Activated naive CD4-positive, alpha-beta T cell treated with anti-CD3 and anti-CD28 coated beads, Interleukin-2, amount 10 ng/mL, durations not matched to agents 7 days and 5 days (primary cell): ENCODE results near the gene UVSSA.

Experiments
- CTCF ChIA-PET: fragments of 350-600 bp; sonication (Branson Sonifier 250); formaldehyde crosslinking; loops from one replicate; lab custom pipeline; 2021; ENCODE audit warnings: antibody characterized with exemption; lab: Charles Lee
- DNase-seq: peaks from one replicate; pipeline ENCODE4 v3.0.0-alpha.2; 2020
- H3K27ac Mint-ChIP-seq: one replicate; pipeline ENCODE4 v1.8.0; 2021; ENCODE audit warnings: mild to moderate bottlenecking, moderate library complexity, mixed read lengths
- H3K27me3 Mint-ChIP-seq: one replicate; pipeline ENCODE4 v1.8.0; 2021; ENCODE audit warnings: mild to moderate bottlenecking, mixed read lengths
- H3K36me3 Mint-ChIP-seq: one replicate; pipeline ENCODE4 v1.8.0; 2021; ENCODE audit warnings: mixed read lengths
- H3K4me1 Mint-ChIP-seq: one replicate; pipeline ENCODE4 v1.8.0; 2021; ENCODE audit warnings: mixed read lengths
- H3K4me3 Mint-ChIP-seq: one replicate; pipeline ENCODE4 v1.8.0; 2021; ENCODE audit warnings: mild to moderate bottlenecking, moderate library complexity, mixed read lengths
- H3K9me3 Mint-ChIP-seq: one replicate; pipeline ENCODE4 v1.8.0; 2021; ENCODE audit warnings: mixed read lengths

The UVSSA gene

DNA sequence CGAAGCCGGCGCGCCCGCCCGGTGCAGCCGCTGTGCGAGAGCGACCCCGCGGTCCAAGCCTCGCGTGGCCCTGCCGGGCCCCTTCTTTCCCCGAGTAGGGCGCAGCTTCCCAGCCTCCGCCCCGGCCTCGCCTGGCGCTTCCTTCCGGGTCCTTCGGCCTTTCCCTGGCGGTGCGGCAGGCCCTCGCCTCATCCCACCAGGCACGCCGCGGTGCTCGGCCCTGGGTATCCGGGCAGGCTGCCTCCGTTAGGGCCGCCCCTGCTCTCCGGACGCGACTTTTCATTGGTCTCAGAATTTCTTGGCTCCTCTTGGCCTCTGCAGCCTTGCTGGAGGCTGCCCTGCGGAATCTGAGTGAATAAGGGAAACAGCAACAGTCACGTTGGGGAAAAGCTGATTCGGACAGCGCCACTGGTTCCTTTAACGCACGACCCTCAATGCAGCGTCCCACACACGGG, 429 bp downstream of the UVSSA start:
- Mint-ChIP-seq H3K27me3 (no peaks in the 10 kb centered on the region), H3K4me3 (peak overlapping the region; percentile 89), H3K27ac (peak overlapping the region; percentile 98), H3K36me3 (peaks cover 12% of the 10 kb centered on the region), H3K9me3 (no peaks in the 10 kb centered on the region), H3K4me1 (peaks cover 43% of the 10 kb centered on the region)
- CTCF ChIA-PET = interaction anchor here (0.7 to 2.1 kb wide), 5 partner anchors 9 to 216 kb away, joined by 3 to 8 read pairs (median 5); partner anchors contain the start of gene CTBP1
- peak; percentile 70 for DNase-seq

DNA sequence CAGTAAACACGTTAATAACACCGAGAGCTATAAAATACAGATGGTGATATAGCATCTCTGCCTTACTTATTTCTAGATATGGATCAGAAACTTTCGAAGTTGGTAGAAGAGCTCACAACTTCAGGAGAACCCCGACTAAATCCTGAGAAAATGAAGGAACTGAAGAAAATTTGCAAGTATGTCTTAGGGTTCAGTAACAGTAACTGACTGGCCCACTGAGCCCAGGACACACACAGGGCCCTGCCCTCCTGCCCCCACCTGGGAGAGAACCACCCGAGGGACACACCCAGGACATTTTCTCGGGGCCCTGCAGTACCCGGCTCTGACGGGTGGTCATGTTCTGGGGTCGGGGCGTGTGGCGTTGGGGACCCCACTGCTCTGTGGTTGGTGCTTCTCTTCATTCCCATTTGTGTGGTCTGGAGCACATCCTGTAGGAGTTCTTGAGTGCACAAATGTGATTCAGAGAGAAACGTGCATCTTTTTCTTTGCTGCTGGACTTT, 1.1 kb downstream of the UVSSA start:
- peaks cover 10% of the 10 kb centered on the region for H3K36me3 Mint-ChIP-seq
- H3K27me3 Mint-ChIP-seq = no peaks in the 10 kb centered on the region
- peaks cover 43% of the 10 kb centered on the region for H3K4me1 Mint-ChIP-seq
- no peaks in the 10 kb centered on the region for H3K9me3 Mint-ChIP-seq
- CTCF ChIA-PET = interaction anchor here (0.7 to 1.5 kb wide), 4 partner anchors 8 to 217 kb away, joined by 3 to 6 read pairs (median 3); no protein-coding TSS in a partner anchor
- no peak for DNase-seq
- peak overlapping the region; percentile 89 for H3K4me3 Mint-ChIP-seq
- H3K27ac Mint-ChIP-seq = peak overlapping the region; percentile 98

GRCh38 chr4:1348746-1349145, 1.7 kb downstream of the UVSSA start:
- peaks cover 43% of the 10 kb centered on the region for H3K4me1 Mint-ChIP-seq
- peak overlapping the region; percentile 89 for H3K4me3 Mint-ChIP-seq
- DNase-seq = no peak
- CTCF ChIA-PET = interaction anchor here (0.7 to 1.5 kb wide), 2 partner anchors 9 to 218 kb away, joined by 3 to 6 read pairs; no protein-coding TSS in a partner anchor
- no peaks in the 10 kb centered on the region for H3K27me3 Mint-ChIP-seq
- H3K36me3 Mint-ChIP-seq = peaks cover 8% of the 10 kb centered on the region
- H3K9me3 Mint-ChIP-seq = no peaks in the 10 kb centered on the region
- peak overlapping the region; percentile 98 for H3K27ac Mint-ChIP-seq

DNA sequence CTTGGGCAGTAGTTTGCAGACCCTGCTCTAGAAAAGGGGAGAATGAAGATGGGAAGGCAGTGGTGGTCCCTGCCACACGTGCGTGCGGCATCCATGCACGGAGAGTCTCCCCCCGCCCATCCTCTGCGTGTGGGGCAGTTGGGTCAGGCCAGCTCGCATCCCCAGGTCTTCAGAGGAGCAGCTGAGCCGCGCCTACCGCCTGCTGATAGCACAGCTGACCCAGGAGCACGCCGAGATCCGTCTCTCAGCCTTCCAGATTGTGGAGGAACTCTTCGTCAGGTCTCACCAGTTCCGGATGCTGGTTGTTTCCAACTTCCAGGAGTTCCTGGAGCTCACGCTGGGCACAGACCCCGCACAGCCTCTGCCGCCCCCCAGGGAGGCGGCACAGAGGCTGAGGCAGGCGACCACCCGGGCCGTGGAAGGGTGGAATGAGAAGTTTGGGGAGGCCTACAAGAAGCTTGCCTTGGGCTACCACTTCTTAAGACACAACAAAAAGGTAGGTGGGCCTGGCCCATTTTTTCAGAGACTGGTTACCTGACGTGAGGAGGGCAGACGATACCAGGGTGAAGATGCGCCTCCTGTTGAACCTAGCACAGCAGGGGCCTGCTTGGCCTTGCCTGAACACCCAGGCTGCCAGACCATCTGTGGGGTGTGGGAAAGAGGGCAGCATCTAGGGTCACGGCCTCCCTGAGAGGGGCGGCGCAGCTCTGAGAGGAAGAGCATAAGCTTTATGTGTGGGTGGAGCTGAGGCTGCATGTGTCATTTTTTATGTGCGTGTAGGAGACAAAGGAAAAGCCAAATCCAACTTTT, 2.6 kb downstream of the UVSSA start:
- peaks cover 7% of the 10 kb centered on the region for H3K36me3 Mint-ChIP-seq
- DNase-seq = no peak
- peak overlapping the region; percentile 79 for H3K27ac Mint-ChIP-seq
- H3K9me3 Mint-ChIP-seq = no peaks in the 10 kb centered on the region
- H3K4me3 Mint-ChIP-seq = no peak overlapping the region
- H3K4me1 Mint-ChIP-seq = peaks cover 42% of the 10 kb centered on the region
- no peaks in the 10 kb centered on the region for H3K27me3 Mint-ChIP-seq
- CTCF ChIA-PET = interaction anchor here (1.3 to 2.2 kb wide), 2 partner anchors 219 to 220 kb away, joined by 4 to 12 read pairs; no protein-coding TSS in a partner anchor

DNA sequence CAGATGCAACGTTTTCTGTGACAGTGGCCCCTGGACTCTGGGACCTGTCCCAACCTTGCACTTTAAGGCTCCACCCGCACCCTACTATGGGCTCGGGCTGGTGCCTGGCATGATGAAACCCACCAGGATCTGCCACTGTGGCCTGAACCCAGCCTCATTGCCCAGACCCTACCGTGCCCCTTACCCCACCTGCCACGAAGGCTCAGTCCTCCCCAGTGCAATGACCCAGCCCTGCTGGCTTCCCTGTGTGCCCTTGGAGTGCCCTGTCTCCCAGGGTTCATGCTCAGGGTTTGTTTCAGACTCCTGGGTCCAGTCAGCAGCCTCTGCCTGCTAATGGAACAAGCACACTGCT, 3.1 kb downstream of the UVSSA start:
- Mint-ChIP-seq H3K27ac (peak overlapping the region; percentile 62), H3K27me3 (no peaks in the 10 kb centered on the region), H3K9me3 (no peaks in the 10 kb centered on the region), H3K4me1 (peaks cover 37% of the 10 kb centered on the region), H3K4me3 (no peak overlapping the region), H3K36me3 (peaks cover 6% of the 10 kb centered on the region)
- DNase-seq = no peak
- CTCF ChIA-PET = interaction anchor here (1.0 to 2.2 kb wide), 3 partner anchors 82 to 221 kb away, joined by 3 to 12 read pairs (median 4); no protein-coding TSS in a partner anchor

DNA sequence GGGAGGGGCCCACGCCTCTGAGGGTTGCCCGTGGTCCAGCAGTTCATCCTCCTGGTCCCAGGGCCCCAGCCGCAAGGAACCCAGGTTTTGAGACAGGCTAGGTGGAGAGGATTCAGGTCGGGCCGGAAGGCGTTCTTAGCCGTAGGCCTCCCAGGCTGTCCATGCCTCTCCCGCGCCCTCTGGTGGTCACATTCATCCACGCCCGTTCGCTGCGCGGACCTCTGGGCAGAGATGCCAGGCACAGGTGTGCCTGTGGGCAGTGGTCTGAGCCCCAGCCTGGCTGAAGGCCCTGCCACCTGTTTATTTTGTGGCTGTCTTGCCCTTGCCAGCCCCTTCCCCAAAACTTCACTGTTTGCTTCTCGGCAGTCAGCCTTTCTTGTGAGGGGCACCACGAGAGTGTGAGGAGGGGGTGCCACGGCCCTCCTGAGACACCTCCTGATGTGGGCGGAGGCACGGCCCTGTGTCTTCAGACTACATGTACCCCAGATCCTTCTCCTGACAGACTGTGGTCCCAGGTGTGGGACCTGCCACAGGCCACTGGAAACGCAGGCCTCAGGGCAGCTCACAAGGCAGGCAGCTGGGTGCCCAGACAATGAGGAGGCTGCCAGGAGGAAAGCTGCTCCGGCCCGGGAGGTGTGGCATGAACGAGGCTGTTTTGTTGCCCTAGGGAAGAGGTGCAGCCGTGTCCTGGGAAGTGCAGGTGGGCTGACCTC, 5.0 kb downstream of the UVSSA start:
- Mint-ChIP-seq H3K4me3 (no peak overlapping the region), H3K36me3 (peaks cover 6% of the 10 kb centered on the region), H3K4me1 (peaks cover 32% of the 10 kb centered on the region), H3K27me3 (no peaks in the 10 kb centered on the region), H3K27ac (peak overlapping the region; percentile 82), H3K9me3 (no peaks in the 10 kb centered on the region)
- CTCF ChIA-PET = interaction anchor here (0.7 to 3.6 kb wide), 6 partner anchors 66 to 277 kb away, joined by 3 to 17 read pairs (median 6); no protein-coding TSS in a partner anchor
- DNase-seq = peak; percentile 93

DNA sequence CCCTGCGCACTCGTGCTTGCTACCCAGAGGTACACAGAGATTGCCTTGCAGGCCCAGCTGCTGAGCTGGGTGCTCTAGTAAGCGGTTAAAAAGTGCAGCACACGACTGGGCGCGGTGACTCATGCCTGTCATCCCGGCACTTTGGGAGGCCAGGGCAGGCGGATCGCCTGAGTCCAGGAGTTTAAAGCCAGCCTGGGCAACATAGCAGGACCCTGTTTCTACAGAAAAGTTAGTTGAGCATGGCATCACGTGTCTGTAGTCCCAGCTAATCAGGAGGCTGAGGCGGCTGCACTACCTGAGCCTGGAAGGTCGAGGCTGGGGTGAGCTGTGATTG, 5.5 kb downstream of the UVSSA start:
- Mint-ChIP-seq H3K27me3 (no peaks in the 10 kb centered on the region), H3K27ac (no peak overlapping the region), H3K4me3 (no peak overlapping the region), H3K9me3 (no peaks in the 10 kb centered on the region), H3K36me3 (peaks cover 6% of the 10 kb centered on the region), H3K4me1 (peaks cover 32% of the 10 kb centered on the region)
- no peak for DNase-seq
- CTCF ChIA-PET = interaction anchor here (0.7 to 3.6 kb wide), 6 partner anchors 66 to 278 kb away, joined by 3 to 17 read pairs (median 6); no protein-coding TSS in a partner anchor

DNA sequence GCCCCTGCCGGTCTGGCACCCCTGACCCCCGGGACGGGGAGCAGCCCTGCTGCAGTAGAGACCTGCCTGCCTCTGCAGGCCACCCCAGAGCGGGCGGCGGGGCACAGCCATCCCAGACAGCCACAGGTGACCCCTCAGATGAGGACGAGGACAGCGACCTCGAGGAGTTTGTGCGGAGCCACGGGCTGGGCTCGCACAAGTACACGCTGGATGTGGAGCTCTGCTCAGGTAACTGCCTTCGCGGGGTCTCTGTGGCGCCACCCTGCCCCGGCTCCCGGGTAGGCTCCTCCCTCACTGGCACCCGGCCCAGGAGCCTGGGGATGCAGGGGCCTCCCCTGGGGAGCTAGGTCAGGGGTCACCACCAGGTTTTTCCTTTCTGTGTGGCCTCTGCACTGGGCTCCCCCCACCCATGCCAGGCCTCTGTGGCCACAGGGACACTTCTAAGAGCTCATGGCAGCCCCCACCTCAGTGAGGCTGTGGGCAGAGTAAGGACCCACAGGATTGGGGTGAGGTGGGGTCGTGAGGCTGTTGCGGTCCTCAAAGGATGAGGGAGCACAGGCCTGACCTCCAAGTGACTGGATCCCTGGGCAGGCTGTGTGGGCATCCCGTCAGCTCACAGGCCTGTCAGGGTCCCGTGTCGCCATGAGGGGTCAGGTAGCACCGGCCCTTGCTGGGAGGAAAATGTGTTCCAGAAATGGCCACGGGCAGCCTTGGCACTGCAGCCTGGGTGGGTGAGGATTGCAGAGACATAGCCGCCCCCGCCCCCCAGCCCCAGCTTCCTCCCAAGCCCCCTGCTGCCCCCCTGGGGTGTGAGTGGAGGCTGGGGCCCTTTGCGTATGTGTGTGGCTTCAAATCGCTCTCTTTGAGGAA, 6.4 kb downstream of the UVSSA start:
- Mint-ChIP-seq H3K4me3 (no peak overlapping the region), H3K27ac (no peak overlapping the region), H3K36me3 (peaks cover 6% of the 10 kb centered on the region), H3K9me3 (no peaks in the 10 kb centered on the region), H3K4me1 (peaks cover 25% of the 10 kb centered on the region), H3K27me3 (no peaks in the 10 kb centered on the region)
- DNase-seq = no peak
- CTCF ChIA-PET = interaction anchor here (1.0 to 3.6 kb wide), 8 partner anchors 12 to 279 kb away, joined by 3 to 17 read pairs (median 6); no protein-coding TSS in a partner anchor

DNA sequence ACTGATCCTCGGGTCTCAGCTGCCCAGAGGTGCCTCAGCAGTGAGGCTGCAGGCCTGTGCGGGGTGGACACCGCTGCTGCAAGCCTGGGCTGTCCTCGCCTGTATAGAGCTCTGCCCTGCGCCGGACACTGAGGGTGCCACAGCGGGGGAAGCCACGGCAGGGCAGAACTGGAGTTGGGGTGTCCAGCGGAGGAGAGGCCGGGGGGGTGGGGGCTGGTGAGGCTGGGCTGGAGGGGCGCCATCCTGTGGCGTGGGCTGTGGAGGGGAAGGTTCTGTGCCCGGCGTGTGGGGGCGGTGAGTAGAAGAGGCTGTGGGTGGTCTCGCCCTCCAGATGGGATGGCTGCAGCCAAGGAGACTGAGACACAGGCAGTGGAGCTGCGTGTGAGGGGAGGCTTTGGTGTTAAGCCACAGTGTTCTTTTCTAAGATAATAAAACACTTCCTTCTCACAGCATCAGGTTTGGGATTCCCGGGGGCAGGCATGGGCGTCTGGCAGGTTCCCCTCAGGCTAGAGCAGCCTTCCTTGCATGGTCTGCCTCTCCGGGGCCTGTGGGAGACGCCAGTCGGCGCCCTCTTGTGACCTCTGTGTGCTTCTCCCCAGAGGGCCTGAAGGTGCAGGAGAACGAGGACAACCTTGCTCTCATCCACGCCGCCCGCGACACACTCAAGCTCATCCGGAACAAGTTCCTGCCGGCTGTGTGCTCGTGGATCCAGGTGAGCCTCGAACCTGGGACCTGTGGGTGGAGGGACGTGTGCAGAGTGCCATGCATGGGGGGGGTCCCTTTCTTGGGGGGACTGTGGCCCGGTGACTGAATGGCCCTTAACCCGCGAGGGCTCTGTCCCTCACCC, 7.4 kb downstream of the UVSSA start:
- Mint-ChIP-seq H3K4me1 (peaks cover 17% of the 10 kb centered on the region), H3K9me3 (no peaks in the 10 kb centered on the region), H3K27me3 (no peaks in the 10 kb centered on the region), H3K4me3 (no peak overlapping the region), H3K27ac (no peak overlapping the region), H3K36me3 (peaks cover 6% of the 10 kb centered on the region)
- DNase-seq = no peak
- CTCF ChIA-PET = interaction anchor here (1.1 to 3.6 kb wide), 5 partner anchors 11 to 275 kb away, joined by 3 to 17 read pairs (median 6); no protein-coding TSS in a partner anchor

- CTCF ChIA-PET = interaction anchor here (1.5 to 3.6 kb wide), 6 partner anchors 171 to 613 kb away, joined by 3 to 17 read pairs (median 6); no protein-coding TSS in a partner anchor
- peaks cover 14% of the 10 kb centered on the region for H3K4me1 Mint-ChIP-seq
- H3K27me3 Mint-ChIP-seq = no peaks in the 10 kb centered on the region
- H3K4me3 Mint-ChIP-seq = no peak overlapping the region
- DNase-seq = no peak
- H3K36me3 Mint-ChIP-seq = peaks cover 6% of the 10 kb centered on the region
- H3K9me3 Mint-ChIP-seq = no peaks in the 10 kb centered on the region
- H3K27ac Mint-ChIP-seq = no peak overlapping the region
Observed at GRCh38 chr4:1354983-1355275, 7.9 kb downstream of the UVSSA start.

- DNase-seq = no peak
- Mint-ChIP-seq H3K4me1 (peaks cover 12% of the 10 kb centered on the region), H3K36me3 (peaks cover 5% of the 10 kb centered on the region), H3K27me3 (no peaks in the 10 kb centered on the region), H3K4me3 (no peak overlapping the region), H3K9me3 (no peaks in the 10 kb centered on the region), H3K27ac (no peak overlapping the region)
- CTCF ChIA-PET = interaction anchor here (0.6 to 3.6 kb wide), 10 partner anchors 13 to 613 kb away, joined by 3 to 17 read pairs (median 4); partner anchors contain the start of gene MAEA
Observed at GRCh38 chr4:1355378-1355777, 8.4 kb downstream of the UVSSA start.

DNA sequence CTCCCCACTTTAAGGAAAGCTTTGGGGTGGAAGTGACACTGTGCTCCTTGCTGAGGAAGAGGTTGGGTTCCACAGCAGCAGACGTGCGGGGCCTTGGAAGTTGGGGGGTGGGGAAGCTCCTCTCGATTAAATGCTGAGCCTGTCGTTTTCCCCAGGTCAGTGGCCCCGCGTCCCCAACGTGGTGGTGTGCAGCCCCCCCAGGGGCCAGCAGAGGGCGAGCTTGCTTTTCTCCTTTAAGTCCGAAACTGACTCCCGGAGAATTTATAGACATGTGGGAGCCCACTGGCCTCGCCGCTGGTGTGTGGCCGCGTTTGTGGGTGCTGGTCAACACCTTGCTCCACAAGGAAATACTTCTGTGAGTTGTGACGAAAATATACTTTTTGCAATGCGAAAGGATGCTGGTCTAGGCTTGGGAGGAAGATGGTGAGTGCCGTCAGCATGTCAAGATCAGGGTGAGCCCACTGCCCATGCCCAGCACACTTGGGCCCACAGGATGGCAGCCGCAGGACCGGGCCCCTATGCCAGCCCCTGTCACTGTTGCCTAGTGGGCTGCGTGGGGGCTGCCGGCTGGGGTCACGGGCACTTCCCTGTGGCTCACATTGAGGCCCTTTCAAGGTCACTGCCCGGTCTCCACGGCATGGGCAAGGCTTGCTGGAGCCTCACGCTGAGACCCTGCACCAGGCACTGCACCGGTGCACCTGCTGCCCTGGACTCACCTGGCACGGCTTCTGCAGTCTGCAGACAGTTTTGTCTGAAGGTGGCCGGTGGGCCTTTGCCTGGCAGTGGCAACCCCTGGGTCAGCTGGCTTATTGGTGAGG, 9.4 kb downstream of the UVSSA start:
- Mint-ChIP-seq H3K27me3 (no peaks in the 10 kb centered on the region), H3K27ac (no peak overlapping the region), H3K4me3 (no peak overlapping the region), H3K9me3 (no peaks in the 10 kb centered on the region), H3K4me1 (peaks cover 6% of the 10 kb centered on the region), H3K36me3 (peaks cover 4% of the 10 kb centered on the region)
- CTCF ChIA-PET = interaction anchor here (0.6 to 1.5 kb wide), 12 partner anchors 9 to 614 kb away, joined by 3 to 6 read pairs (median 4); partner anchors contain the start of gene MAEA
- DNase-seq = peak; percentile 56
